ENCODE data around the gene SLC17A3.

DNA sequence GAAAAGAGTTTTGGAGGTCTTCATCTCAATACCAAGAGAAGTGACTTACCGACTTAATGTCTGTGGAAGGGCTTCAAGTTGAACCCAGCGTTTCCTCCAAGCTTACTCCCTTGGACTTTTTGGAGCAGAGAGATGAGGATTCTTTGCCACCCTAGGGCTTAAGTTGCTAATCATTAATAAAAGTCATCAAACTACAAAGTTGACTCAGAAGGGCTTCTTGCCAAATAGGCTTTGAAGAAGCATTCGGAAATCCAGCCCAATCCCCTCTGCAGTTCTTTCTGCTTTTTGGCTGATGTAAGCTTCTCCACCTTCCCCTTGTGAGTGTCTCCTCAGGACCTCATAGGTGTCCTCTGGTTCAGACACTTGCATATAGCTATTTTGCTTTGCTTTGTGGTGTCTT, at the start of gene SLC17A3:
- TF ChIP-seq EZH2 (IDR thresholded peaks at IDR 0.05) (no peak), RAD21 (IDR thresholded peaks at IDR 0.05; ENCODE audit: low read depth) (no peak), SRF (IDR thresholded peaks at IDR 0.05; ENCODE audit: low read depth) (no peak), POLR2A (IDR thresholded peaks at IDR 0.05; ENCODE audit: borderline replicate concordance, extremely low read depth, insufficient read depth, insufficient read length) (no peak), YY1 (IDR thresholded peaks at IDR 0.05; ENCODE audit: extremely low read depth, insufficient replicate concordance, low read depth, low read length) (no peak), EZH2phosphoT487 (IDR thresholded peaks at IDR 0.05; ENCODE audit: borderline replicate concordance) (no peak), ZFX (IDR thresholded peaks at IDR 0.05) (no peak), CEBPB (IDR thresholded peaks at IDR 0.05; ENCODE audit: low read depth) (no peak), SIN3A (IDR thresholded peaks at IDR 0.05; ENCODE audit: low read depth) (no peak), TCF7L2 (IDR thresholded peaks at IDR 0.05; ENCODE audit: borderline replicate concordance, extremely low read depth, insufficient read depth, insufficient read length) (no peak)
- TF ChIP-seq, protein P1, sequence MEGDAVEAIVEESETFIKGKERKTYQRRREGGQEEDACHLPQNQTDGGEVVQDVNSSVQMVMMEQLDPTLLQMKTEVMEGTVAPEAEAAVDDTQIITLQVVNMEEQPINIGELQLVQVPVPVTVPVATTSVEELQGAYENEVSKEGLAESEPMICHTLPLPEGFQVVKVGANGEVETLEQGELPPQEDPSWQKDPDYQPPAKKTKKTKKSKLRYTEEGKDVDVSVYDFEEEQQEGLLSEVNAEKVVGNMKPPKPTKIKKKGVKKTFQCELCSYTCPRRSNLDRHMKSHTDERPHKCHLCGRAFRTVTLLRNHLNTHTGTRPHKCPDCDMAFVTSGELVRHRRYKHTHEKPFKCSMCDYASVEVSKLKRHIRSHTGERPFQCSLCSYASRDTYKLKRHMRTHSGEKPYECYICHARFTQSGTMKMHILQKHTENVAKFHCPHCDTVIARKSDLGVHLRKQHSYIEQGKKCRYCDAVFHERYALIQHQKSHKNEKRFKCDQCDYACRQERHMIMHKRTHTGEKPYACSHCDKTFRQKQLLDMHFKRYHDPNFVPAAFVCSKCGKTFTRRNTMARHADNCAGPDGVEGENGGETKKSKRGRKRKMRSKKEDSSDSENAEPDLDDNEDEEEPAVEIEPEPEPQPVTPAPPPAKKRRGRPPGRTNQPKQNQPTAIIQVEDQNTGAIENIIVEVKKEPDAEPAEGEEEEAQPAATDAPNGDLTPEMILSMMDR (IDR thresholded peaks at IDR 0.05 in 2 of 3, conservative IDR thresholded peaks at IDR 0.05 in 1 of 3; ENCODE audit: borderline replicate concordance in 1 of 3, insufficient read depth in 1 of 3, low read depth in 2 of 3, low read length in 2 of 3) = no peak
- TF ChIP-seq, protein P2, sequence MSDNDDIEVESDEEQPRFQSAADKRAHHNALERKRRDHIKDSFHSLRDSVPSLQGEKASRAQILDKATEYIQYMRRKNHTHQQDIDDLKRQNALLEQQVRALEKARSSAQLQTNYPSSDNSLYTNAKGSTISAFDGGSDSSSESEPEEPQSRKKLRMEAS (IDR thresholded peaks at IDR 0.05) = no peak
